Measurements from ENCODE around the gene TMEM72.

The TMEM72 gene

DNA sequence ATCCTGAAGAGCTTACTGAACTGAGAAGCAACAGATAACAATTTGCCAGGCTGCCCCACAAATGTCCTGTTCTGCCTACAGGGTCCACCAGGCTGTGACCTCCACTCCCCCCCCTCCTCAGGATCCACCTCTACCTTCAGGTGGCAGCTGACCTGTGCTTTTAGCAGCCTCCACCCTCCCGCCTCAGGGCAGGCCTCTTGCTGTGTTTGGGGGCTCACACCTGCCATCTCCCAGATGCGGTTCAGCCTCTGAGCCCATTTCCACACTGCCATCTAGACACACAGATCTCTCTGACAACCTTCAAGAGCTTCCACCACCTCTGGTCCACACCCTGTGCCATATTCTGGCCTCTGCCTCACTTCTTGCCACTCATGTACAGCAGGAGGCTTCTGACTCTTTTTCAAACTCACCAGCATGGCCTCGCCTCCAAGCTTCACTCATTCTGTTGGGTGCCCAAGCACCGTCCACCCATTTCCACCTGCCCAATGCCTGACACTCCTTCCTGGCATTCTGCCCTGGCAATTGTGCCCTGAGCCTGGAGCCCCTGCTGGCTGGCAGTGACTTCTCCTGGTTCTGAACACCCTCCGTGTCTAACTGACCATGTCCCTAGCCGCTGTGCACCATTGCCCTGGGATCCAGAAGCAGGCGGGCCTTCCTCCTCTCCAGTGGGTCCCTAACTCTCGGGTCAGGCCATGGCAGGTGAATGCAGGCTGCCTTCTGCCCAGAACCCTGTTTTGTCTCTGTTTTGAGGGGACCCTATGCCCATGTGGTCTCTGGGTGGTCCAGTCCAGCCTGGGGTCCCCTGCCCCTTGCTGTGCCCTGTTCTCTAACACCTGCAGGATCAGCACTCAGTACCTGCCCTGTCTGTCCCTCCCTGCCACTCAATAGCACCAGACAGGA, 18.5 kb downstream of the TMEM72 start:
- TF ChIP-seq, protein P1, sequence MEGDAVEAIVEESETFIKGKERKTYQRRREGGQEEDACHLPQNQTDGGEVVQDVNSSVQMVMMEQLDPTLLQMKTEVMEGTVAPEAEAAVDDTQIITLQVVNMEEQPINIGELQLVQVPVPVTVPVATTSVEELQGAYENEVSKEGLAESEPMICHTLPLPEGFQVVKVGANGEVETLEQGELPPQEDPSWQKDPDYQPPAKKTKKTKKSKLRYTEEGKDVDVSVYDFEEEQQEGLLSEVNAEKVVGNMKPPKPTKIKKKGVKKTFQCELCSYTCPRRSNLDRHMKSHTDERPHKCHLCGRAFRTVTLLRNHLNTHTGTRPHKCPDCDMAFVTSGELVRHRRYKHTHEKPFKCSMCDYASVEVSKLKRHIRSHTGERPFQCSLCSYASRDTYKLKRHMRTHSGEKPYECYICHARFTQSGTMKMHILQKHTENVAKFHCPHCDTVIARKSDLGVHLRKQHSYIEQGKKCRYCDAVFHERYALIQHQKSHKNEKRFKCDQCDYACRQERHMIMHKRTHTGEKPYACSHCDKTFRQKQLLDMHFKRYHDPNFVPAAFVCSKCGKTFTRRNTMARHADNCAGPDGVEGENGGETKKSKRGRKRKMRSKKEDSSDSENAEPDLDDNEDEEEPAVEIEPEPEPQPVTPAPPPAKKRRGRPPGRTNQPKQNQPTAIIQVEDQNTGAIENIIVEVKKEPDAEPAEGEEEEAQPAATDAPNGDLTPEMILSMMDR (IDR thresholded peaks at IDR 0.05), result no peak
- H3K4me3 ChIP-seq, result no peak overlapping the region
- no peak overlapping the region for H3K27ac ChIP-seq
- peak; percentile 63 for DNase-seq (ENCODE audit: low spot score)

DNA sequence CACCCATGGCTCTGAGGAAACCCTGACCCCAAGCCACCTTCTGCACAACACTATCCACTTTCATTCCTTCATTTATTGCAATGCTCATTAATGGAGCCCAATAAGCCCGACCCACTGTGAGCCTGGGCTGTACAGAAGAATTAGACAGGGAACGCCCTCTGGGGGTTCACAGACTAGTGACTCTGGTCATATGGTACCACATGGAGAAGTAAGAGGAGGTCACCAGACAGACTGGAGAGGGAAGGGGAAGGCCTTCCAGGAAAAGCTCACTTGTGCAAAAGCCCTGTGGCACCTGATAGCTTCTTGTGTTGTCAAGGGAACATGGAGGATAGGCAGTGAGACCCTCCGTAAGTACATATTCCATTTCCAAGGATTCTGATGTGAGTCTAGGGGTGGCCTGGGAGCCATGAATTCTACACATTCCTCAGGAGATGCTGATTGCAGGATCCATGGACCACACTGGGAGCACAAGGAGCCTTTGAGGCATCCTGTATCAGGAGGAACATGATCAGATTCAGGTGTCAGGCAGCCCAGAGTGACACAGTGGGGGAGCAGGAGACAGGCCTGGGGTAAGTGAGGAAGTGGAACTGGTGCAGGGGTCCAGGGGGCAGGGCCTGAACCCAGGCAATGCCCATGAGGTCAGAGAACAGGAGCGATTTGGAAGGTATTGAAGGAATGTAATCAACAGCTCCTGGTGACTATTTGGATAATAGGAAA, 19.9 kb downstream of the TMEM72 start:
- DNase-seq (ENCODE audit: low spot score), result peak; percentile 59
- no peak overlapping the region for H3K27ac ChIP-seq
- TF ChIP-seq, protein P1 (IDR thresholded peaks at IDR 0.05), result no peak

DNA sequence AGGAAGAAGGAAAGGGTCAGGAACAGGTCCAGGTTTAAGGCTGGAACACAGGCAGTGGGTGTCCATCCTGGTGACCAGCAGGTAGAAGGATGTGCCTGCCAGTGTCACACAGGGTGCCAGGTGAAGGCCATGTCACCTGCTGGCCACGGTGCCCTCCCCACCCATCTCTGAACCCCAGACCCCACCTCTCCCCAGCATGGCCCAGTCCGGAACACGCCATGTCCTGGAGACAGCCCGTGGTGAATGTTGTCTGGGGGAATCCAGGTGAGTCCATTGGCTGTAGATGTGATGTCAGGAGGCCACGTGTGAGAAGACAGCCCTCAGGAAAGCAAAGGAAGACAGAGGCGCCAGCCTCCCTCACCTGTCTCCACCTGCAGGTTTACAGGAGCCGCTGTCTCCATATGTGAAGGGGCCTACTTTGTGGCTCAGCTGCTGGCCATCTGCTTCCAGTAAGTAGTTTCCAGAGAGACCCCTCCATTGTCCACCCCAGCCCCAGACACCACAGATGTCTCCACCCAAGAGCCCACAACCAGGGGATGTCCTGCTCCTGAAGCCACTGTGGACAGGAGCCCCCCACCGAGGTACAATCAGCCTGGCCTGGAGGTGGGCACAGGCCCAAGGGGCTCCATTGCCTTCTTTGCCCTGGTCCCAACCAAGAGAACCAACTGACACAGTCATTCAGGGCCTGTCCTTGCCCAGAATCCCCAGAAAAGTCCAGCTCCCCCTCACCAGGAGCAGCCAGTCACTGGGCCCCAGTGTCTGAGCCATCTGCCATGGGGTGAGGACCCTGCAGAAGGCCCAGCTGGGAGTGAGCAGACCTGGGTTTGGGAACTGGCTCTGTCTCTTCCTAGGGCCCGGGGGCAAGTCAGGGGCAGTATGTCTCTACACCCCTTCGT, 20.7 kb downstream of the TMEM72 start:
- peak overlapping the region in 1 of 2 donors; percentile 33 for H3K27ac ChIP-seq

More for the DNA sequence above, 19.9 kb downstream of the TMEM72 start:
- no peak overlapping the region for H3K4me3 ChIP-seq

DNA sequence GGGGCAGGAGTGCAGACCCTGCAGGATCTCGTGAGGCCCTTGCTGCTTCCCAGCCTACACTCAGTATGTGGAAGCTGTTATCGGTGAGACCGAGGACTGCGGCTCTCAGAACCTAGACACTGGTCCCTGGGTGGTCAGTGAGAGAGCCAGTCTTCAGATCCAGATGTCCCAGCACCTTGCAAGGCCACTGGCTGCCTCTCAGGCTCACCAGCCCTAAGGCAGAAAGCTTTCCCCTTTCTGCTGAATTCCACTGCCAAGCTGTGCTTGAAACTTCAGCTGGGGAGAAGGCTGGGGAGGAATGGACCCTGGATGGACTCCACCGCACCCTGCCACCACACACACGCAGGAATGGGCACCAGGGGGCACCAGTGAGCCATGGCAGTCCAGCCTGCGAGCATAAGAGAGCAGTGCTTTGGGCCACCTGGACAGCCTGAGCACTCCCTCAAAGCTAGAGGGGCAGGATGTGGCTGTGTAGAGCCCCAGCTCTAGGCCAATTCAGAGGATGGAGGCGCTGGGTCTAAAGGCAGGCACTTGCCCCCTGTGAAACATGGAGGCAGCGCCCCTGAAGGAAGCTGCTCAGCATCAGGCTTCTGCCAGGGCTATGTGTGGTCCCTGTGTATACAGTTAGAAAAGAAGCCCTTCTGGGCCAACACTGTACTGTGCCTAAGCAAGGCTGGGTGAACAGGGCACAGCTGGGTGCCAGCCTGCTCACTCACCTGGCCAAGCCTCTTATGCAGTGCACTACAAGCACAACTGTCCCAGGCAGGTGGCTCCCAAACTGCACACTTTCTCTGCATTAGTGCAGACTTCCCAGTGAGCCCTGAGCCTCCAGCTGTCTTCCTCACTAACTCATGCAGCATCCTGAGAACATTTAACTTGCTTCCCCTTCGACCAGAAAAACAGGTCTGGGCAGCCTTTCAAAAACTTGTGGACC, 21.6 kb downstream of the TMEM72 start:
- peak overlapping the region in 1 of 2 donors; percentile 33 for H3K27ac ChIP-seq
- TF ChIP-seq, protein P1 (IDR thresholded peaks at IDR 0.05), result peak; percentile 93
- peak; percentile 88 for DNase-seq (ENCODE audit: low spot score)
- no peak overlapping the region for H3K4me3 ChIP-seq

More for the DNA sequence above, 20.7 kb downstream of the TMEM72 start:
- peak; percentile 66 for DNase-seq (ENCODE audit: low spot score)
- TF ChIP-seq, protein P1 (IDR thresholded peaks at IDR 0.05), result no peak
- no peak overlapping the region for H3K4me3 ChIP-seq

DNA sequence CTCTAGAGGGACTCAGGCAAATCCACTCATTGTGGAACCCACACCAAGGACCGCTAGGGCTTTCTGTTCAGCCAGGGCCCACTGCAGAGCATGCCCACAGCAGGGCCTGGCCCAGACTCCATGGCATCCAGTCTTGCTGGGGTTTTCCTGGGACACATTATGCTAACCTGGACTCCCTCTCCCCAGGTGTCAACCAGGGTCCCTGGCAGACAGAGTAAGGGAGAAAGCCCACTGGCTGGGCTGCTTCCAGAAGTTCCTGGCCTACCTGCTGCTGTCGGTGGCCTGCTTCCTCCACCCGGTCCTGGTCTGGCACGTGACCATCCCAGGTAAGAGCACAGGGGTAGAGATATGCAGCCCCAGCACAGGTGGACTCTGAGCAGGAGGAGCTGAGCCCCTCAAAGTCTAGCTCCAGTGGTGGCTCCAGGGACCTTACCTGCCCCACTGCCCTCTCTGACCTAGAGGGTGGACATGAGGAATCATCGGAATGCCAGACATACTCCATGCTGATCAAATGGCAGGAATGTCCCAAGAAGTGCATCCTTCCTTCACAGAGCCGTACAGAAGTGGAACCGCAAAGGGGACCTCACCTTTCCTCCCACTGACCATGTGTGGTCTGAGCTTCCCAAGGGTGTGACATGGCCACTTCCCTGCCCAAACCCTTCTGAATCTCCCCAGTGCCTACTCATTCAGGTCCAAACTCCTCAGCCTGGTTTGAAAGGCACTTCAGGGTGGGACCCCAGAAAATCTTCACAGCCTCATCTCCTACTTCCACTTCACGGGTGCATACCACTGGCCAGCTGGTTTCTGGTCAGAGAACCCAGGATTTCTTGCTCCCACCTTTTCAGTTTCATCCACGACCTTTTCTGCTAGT, 22.5 kb downstream of the TMEM72 start:
- Histone ChIP-seq H3K27ac (no peak overlapping the region), H3K4me3 (no peak overlapping the region)
- TF ChIP-seq, protein P1 (IDR thresholded peaks at IDR 0.05), result no peak
- DNase-seq (ENCODE audit: low spot score), result peak; percentile 68

Data from coronary artery (tissue), 2 donors.